ENCODE data around the gene LIN7A.
"Not testable (repeated sequence)": the region's sequence is repeated elsewhere in the genome, so short reads cannot be mapped to it uniquely, and the experiment has no call there.

The LIN7A gene

GRCh38 chr12:80802652-80803400, 134.9 kb downstream of the LIN7A start:
- no peak for DNase-seq

- DNase-seq: no peak
These were observed 139.5 kb downstream of the LIN7A start for GRCh38 chr12:80798281-80798680.

GRCh38 chr12:80794551-80794950, 143.2 kb downstream of the LIN7A start:
- DNase-seq: no peak

GRCh38 chr12:80792861-80793260, 144.9 kb downstream of the LIN7A start:
- DNase-seq: no peak

DNA sequence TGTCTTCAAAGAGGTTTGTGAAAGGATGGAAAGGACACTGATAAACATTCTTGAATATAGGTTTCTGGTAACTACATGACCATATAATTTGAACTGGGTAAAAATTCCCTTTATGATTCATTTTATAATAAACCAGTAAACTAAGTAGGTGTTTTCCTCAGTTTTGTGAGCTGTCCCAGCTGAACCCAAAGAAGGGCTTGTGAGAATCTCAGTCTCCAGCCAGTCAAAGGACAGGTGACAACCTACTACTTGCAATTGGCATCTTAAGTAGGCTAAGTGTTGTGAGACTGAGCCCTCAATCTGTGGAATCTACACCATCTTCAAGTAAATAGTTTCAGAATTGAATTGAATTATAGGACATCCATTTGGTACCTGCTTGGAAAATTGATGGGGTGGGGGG, 145.9 kb downstream of the LIN7A start:
- no peak for DNase-seq

DNA sequence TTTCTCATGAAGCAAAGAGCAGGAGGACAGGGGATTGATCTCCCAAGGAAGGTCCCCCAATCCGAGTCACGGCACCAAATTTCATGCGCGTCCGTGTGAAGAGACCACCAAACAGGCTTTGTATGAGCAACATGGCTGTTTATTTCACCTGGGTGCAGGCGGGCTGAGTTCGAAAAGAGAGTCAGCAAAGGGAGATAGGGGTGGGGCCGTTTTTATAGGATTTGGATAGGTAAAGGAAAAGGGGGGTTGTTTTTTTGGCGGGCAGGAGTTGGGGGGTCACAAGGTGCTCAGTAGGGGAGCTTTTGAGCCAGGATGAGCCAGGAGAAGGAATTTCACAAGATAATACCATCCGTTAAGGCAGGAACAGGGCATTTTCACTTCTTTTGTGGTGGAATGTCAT, 149.3 kb downstream of the LIN7A start:
- DNase-seq: not testable (repeated sequence)

- not testable (repeated sequence) for DNase-seq
These were observed 154.7 kb downstream of the LIN7A start for GRCh38 chr12:80782963-80783470.

DNA sequence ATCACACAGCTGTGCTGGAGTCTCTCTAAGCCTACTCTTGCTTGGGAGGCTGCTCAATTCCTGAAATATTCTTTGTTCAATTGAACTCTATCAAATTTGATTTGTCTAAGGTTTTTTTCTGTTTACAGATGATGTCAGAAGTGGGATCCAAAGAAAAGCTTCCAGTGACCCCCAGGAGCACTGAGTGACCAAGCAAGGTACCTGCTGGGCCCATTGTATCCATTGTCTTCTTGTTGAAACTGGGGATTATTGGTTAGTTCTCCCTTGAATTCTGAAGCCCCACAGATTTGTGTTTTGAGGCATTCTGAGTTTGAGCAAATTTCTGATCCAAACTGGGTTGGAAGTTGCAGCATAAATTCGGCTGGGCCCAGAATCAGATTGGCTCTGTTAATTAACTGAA, 156.4 kb downstream of the LIN7A start:
- DNase-seq: no peak

DNA sequence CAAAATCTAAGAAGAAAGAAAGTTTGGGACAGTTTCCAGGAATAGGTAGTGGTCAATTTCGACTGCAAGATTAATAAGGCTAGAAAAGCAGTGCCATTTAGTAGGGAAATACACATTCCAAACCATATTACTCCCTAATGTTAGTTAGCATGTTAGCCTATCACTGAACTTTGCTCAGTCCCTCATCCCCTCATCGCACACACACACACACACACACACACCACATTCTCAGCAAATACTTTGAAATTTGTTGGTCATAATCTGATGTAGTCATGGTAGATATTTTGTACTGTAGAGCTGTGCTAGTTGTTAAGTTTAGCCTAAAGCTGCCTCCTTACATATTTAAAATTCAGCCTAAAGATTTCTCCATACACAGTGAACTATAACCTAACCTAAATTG, 157.0 kb downstream of the LIN7A start:
- no peak for DNase-seq

- DNase-seq: no peak
These were observed 159.7 kb downstream of the LIN7A start for GRCh38 chr12:80778005-80778541.

DNA sequence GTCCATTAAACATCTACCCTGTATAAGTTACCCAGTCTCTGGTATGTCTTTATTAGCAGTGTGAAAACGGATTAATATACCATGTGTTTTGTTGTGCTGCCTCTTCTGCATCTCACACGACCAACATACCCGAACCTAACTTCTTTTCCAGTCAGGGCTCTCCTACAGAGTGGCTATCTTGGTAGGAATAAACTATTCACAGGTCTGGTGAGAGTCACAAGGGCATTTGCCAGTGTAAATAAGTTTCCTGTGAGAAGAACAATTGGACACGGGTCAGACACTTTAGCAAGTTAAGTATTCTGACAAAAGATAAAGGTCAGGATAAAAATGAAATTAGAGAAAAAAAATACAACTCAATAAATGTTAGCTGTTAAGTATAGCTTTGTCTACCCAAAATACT, 160.1 kb downstream of the LIN7A start:
- DNase-seq: no peak

GRCh38 chr12:80776706-80777105, 161.0 kb downstream of the LIN7A start:
- DNase-seq: no peak

DNA sequence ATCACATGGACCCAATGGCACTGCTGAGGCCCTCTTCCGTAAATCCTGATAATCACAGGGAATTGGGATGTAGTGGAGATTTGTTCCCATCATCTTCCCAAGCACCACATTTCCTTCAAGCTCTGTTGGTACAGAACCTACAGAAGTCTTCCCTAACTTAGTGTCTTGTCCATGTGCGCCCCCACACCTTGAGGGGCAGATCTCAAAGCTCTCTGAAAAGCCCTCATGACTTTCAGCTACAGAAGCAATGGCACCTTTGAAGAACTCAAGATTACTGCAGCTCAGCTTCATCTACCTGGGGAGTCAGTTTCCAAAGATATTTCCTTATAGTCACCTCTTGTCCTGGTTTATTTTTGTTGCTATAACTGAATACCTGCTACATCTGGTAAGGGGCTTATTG, 166.8 kb downstream of the LIN7A start:
- no peak for DNase-seq

- DNase-seq: no peak
These were observed 168.1 kb downstream of the LIN7A start for GRCh38 chr12:80769553-80770140.

- no peak for DNase-seq
These were observed 170.8 kb downstream of the LIN7A start for GRCh38 chr12:80766897-80767296.

- DNase-seq: no peak
These were observed 171.5 kb downstream of the LIN7A start for GRCh38 chr12:80766210-80766609.

- no peak for DNase-seq
These were observed 173.9 kb downstream of the LIN7A start for GRCh38 chr12:80763874-80764273.

- no peak for DNase-seq
These were observed 175.9 kb downstream of the LIN7A start for GRCh38 chr12:80761838-80762237.

DNA sequence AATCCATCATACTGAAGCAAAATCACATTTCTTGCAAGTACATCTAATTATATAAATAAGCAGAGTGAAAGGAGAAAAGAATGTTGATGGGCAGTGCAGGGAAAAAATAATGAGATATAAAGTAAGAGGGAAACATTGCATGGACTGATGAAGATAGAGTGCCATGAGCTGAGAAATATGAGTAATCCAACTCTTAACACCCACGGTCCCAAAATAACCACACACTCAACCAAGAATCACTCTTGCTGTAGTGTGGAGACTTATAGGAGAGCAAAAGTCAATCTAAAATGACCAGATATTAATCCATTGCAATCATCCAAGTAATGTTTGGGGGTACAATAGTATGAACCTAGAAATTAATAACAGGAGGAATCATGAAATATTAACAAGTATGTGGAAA, 180.9 kb downstream of the LIN7A start:
- no peak for DNase-seq

GRCh38 chr12:80754274-80754673, 183.5 kb downstream of the LIN7A start:
- no peak for DNase-seq

DNA sequence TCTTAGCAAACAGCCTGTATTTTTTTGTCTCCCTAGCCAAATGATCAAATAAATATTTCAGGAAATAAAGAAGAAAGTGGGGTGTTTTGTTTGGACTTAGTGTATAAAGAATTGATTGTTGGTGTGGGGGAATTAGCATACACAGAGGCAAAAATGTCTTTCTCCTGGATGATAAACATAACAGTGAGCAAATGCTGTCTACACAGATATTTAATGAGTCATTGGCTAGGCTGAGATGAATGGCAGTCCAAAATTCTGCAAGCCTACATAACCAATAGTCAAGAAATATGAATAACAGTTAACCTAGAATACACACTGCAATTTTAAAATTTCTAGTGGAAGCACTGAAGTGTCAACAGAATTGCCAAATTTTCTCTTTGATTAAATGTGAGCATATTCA, 185.3 kb downstream of the LIN7A start:
- DNase-seq: no peak

DNA sequence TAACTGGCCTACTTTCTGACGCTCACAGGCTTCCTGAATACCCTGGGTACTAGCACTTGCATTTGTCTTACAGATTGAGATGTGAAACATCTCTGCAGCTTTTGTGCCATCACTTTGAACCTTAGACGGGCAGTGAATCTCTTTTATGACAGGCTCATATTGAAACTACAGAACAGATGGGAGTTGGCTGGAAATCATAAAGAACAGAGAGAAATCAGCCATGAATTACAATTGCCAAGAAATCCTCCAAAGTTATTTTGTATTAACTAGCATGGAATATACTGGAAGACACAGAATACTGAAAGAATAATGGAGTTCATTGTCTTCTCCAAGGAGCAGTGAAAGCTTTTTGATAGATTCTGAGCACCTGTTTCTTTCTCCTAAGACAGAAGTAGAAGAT, 188.3 kb downstream of the LIN7A start:
- no peak for DNase-seq

- no peak for DNase-seq
These were observed 189.9 kb downstream of the LIN7A start for GRCh38 chr12:80747800-80748199.

- no peak for DNase-seq
These were observed 191.8 kb downstream of the LIN7A start for GRCh38 chr12:80745851-80746505.

Data from activated CD4-positive, alpha-beta T cell treated with anti-CD3 and anti-CD28 coated beads, Interleukin-2, amount 50 U/mL, for 4 hours (primary cell).